Smooth muscle cell (in vitro differentiated cells): Measurements from ENCODE around the gene HPCA. TPM values are rescaled to one million over a fixed set of nuclear protein-coding genes. Genes with fewer than 3 reads are reported as not detected.

Source experiments
- DNase-seq: peaks from one replicate; lab custom pipeline; 2025; ENCODE audit not compliant: unreplicated experiment; lab: John Stamatoyannopoulos, UW
- H2AFZ ChIP-seq: fragments of 200-600 bp; sonication (generic); 2 replicates; pipeline ENCODE4 v1.6.0; 2016; ENCODE audit warnings: antibody characterized with exemption, low read depth, mild to moderate bottlenecking
- H3F3A ChIP-seq: fragments of 200-600 bp; sonication (generic); 2 replicates; pipeline ENCODE4 v1.6.0; 2017; ENCODE audit warnings: antibody characterized with exemption, low read depth
- H3K27ac ChIP-seq: fragments of 200-600 bp; sonication (generic); 2 replicates; pipeline ENCODE4 v1.5.1; 2016; ENCODE audit warnings: low read depth, mild to moderate bottlenecking
- H3K27me3 ChIP-seq: fragments of 200-600 bp; sonication (generic); 2 replicates; pipeline ENCODE4 v1.6.1; 2016; ENCODE audit warnings: low read depth, mild to moderate bottlenecking
- H3K36me3 ChIP-seq: fragments of 200-600 bp; sonication (generic); 2 replicates; pipeline ENCODE4 v1.5.1; 2016; ENCODE audit warnings: low read depth
- H3K4me1 ChIP-seq: fragments of 200-600 bp; sonication (generic); 2 replicates; pipeline ENCODE4 v1.5.1; 2016; ENCODE audit warnings: low read depth
- H3K4me2 ChIP-seq: fragments of 200-600 bp; sonication (generic); 2 replicates; pipeline ENCODE4 v1.6.0; 2016; ENCODE audit warnings: mild to moderate bottlenecking
- H3K4me3 ChIP-seq: fragments of 200-600 bp; sonication (generic); 2 replicates; pipeline ENCODE4 v1.5.1; 2016; ENCODE audit warnings: mild to moderate bottlenecking
- H3K79me2 ChIP-seq: fragments of 200-600 bp; sonication (generic); 2 replicates; pipeline ENCODE4 v1.6.0; 2016; ENCODE audit warnings: low read depth, mild to moderate bottlenecking
- H3K9ac ChIP-seq: fragments of 200-600 bp; sonication (generic); 2 replicates; pipeline ENCODE4 v1.6.0; 2016; ENCODE audit warnings: low read depth
- H3K9me3 ChIP-seq: fragments of 200-600 bp; sonication (generic); replicated peaks from 2 replicates; pipeline ENCODE4 v1.5.1; 2016; ENCODE audit warnings: low read depth
- H4K20me1 ChIP-seq: fragments of 200-600 bp; sonication (generic); 2 replicates; pipeline ENCODE4 v1.6.0; 2016; ENCODE audit warnings: low read depth
- WGBS: methylation state at CpG from one replicate; pipeline ENCODE4 v1.1.7; 2016; ENCODE audit warnings: low lambda C conversion rate; 5-methylcytosine and 5-hydroxymethylcytosine counted together
- polyA plus RNA-seq: library from polyadenylated mRNA; unstranded; fragments of >200 nt; fragmentation: Nextera tagmentation; extraction: Ambion mirVana; gene quantifications from 2 replicates; pipeline ENCODE4 v1.2.1, GENCODE V29; 2016
- total RNA-seq: library from RNA; depleted of rRNA; stranded (reverse); fragments of >200 nt; gene quantifications from 2 replicates; pipeline ENCODE4 v1.2.3, GENCODE V29; 2014
- TF ChIP-seq, protein P1 (sequence below): fragments of 200-600 bp; sonication (generic); IDR thresholded peaks from 2 replicates; pipeline ENCODE4 v1.5.1; 2017; ENCODE audit warnings: borderline replicate concordance, mild to moderate bottlenecking, antibody characterized with exemption; ENCODE audit not compliant: insufficient read depth, poor library complexity, severe bottlenecking

The HPCA gene
- total and polyA plus RNA-seq, 2 experiments from 2014 or later, result not detected

- Histone ChIP-seq H3K4me3 (no peak overlapping the region), H3K9me3 (no peaks in the 10 kb centered on the region), H4K20me1 (no peaks in the 10 kb centered on the region), H3K79me2 (no peaks in the 10 kb centered on the region), H3F3A (no peaks in the 10 kb centered on the region), H3K9ac (no peak overlapping the region), H3K4me1 (no peaks in the 10 kb centered on the region), H2AFZ (no peak overlapping the region), H3K27ac (no peak overlapping the region), H3K27me3 (peaks cover 18% of the 10 kb centered on the region), H3K36me3 (no peaks in the 10 kb centered on the region), H3K4me2 (no peak overlapping the region)
- TF ChIP-seq, protein P1, sequence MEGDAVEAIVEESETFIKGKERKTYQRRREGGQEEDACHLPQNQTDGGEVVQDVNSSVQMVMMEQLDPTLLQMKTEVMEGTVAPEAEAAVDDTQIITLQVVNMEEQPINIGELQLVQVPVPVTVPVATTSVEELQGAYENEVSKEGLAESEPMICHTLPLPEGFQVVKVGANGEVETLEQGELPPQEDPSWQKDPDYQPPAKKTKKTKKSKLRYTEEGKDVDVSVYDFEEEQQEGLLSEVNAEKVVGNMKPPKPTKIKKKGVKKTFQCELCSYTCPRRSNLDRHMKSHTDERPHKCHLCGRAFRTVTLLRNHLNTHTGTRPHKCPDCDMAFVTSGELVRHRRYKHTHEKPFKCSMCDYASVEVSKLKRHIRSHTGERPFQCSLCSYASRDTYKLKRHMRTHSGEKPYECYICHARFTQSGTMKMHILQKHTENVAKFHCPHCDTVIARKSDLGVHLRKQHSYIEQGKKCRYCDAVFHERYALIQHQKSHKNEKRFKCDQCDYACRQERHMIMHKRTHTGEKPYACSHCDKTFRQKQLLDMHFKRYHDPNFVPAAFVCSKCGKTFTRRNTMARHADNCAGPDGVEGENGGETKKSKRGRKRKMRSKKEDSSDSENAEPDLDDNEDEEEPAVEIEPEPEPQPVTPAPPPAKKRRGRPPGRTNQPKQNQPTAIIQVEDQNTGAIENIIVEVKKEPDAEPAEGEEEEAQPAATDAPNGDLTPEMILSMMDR, result no peak
- no peak for DNase-seq
- WGBS, result 92% methylated on average over 7 of the region's 7 CpGs
Observed at GRCh38 chr1:32883338-32884031, 2.8 kb upstream of the HPCA start.

GRCh38 chr1:32884032-32884372, 2.3 kb upstream of the HPCA start:
- WGBS, result 83% methylated on average over 4 of the region's 4 CpGs
- H2AFZ ChIP-seq, result no peak overlapping the region
- TF ChIP-seq, protein P1, result no peak

DNA sequence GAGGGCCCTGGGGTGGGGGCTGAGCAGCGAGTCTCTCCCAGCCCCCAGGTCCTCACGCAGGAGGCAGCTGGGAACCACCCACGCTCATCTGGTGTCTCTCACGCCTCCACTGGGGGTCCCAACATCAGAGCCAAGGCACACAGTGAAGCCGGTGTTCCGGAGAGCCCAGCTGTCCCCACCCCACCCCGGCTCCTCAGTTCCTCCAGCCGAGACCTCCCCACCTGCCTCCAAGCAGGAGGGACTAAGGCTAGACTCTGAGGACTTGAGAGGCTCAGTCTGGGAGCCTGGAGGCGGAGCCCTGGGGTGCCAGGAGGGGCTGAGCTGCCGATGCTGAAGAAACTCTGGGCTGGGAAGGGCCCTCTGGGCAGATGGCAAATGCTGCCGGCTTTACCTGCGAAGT, 1.6 kb upstream of the HPCA start:
- Histone ChIP-seq H4K20me1 (no peaks in the 10 kb centered on the region), H3K36me3 (no peaks in the 10 kb centered on the region), H3K9me3 (no peaks in the 10 kb centered on the region), H3K27me3 (peaks cover 18% of the 10 kb centered on the region), H3K4me1 (no peaks in the 10 kb centered on the region), H3F3A (no peaks in the 10 kb centered on the region), H3K27ac (no peak overlapping the region), H2AFZ (no peak overlapping the region), H3K4me3 (no peak overlapping the region), H3K4me2 (no peak overlapping the region), H3K9ac (no peak overlapping the region), H3K79me2 (no peaks in the 10 kb centered on the region)
- 73% methylated on average over 12 of the region's 12 CpGs for WGBS
- TF ChIP-seq, protein P1, result no peak
- DNase-seq, result no peak

More at GRCh38 chr1:32884032-32884372, 2.3 kb upstream of the HPCA start:
- H3K27me3 ChIP-seq, result peaks cover 18% of the 10 kb centered on the region
- no peak overlapping the region for H3K27ac ChIP-seq
- no peaks in the 10 kb centered on the region for H3K36me3 ChIP-seq
- H4K20me1 ChIP-seq, result no peaks in the 10 kb centered on the region
- H3F3A ChIP-seq, result no peaks in the 10 kb centered on the region
- H3K9me3 ChIP-seq, result no peaks in the 10 kb centered on the region
- no peak overlapping the region for H3K4me2 ChIP-seq
- no peaks in the 10 kb centered on the region for H3K4me1 ChIP-seq
- no peak overlapping the region for H3K9ac ChIP-seq
- no peaks in the 10 kb centered on the region for H3K79me2 ChIP-seq
- no peak overlapping the region for H3K4me3 ChIP-seq
- DNase-seq, result no peak

- Histone ChIP-seq H3K4me2 (no peak overlapping the region), H3K9me3 (no peaks in the 10 kb centered on the region), H3K9ac (no peak overlapping the region), H3K27me3 (peaks cover 18% of the 10 kb centered on the region), H3K79me2 (no peaks in the 10 kb centered on the region), H4K20me1 (no peaks in the 10 kb centered on the region), H3K36me3 (no peaks in the 10 kb centered on the region), H3K4me3 (no peak overlapping the region), H3F3A (no peaks in the 10 kb centered on the region), H3K4me1 (no peaks in the 10 kb centered on the region), H3K27ac (no peak overlapping the region), H2AFZ (no peak overlapping the region)
- TF ChIP-seq, protein P1, result no peak
- no peak for DNase-seq
- 89% methylated on average over 3 of the region's 8 CpGs for WGBS
Observed at GRCh38 chr1:32885676-32886003, 651 bp upstream of the HPCA start.
